ENCODE measurements around the gene MAPK6.
A peak's percentile ranks its signal among the peaks of the same experiment; 100 is the strongest.
"Not testable (repeated sequence)": the region's sequence is repeated elsewhere in the genome, so short reads cannot be mapped to it uniquely, and the experiment has no call there.

Gene MAPK6

GRCh38 chr15:52011711-52012144, 7.3 kb upstream of the MAPK6 start:
- no peak for DNase-seq

GRCh38 chr15:52012210-52012609, 6.8 kb upstream of the MAPK6 start:
- no peak for DNase-seq

- no peak for DNase-seq
Measured at GRCh38 chr15:52013151-52013791, 5.7 kb upstream of the MAPK6 start.

- DNase-seq: no peak
Measured at GRCh38 chr15:52014616-52015015, 4.4 kb upstream of the MAPK6 start.

GRCh38 chr15:52016316-52016715, 2.7 kb upstream of the MAPK6 start:
- DNase-seq: no peak

GRCh38 chr15:52018244-52018643, 775 bp upstream of the MAPK6 start:
- DNase-seq: no peak

GRCh38 chr15:52019394-52020220, 588 bp downstream of the MAPK6 start:
- DNase-seq: peak; percentile 72

- DNase-seq: no peak
Measured at GRCh38 chr15:52020221-52021085, 1.4 kb downstream of the MAPK6 start.

GRCh38 chr15:52021128-52021671, 2.2 kb downstream of the MAPK6 start:
- DNase-seq: peak; percentile 83

GRCh38 chr15:52021892-52022540, 3.0 kb downstream of the MAPK6 start:
- no peak for DNase-seq

- DNase-seq: no peak
Measured at GRCh38 chr15:52023169-52023922, 4.3 kb downstream of the MAPK6 start.

- DNase-seq: no peak
Measured at GRCh38 chr15:52028431-52029093, 9.5 kb downstream of the MAPK6 start.

GRCh38 chr15:52030010-52030409, 11.0 kb downstream of the MAPK6 start:
- no peak for DNase-seq

GRCh38 chr15:52031556-52031955, 12.5 kb downstream of the MAPK6 start:
- DNase-seq: no peak

- DNase-seq: no peak
Measured at GRCh38 chr15:52037889-52038505, 19.0 kb downstream of the MAPK6 start.

- DNase-seq: no peak
Measured at GRCh38 chr15:52039925-52040781, 21.1 kb downstream of the MAPK6 start.

- no peak for DNase-seq
Measured at GRCh38 chr15:52042051-52042851, 23.2 kb downstream of the MAPK6 start.

- peak; percentile 11 for DNase-seq
Measured at GRCh38 chr15:52045795-52046298, 26.8 kb downstream of the MAPK6 start.

GRCh38 chr15:52046552-52046951, 27.5 kb downstream of the MAPK6 start:
- DNase-seq: not testable (repeated sequence)
